ENCODE data around the gene PKD1.
"Not testable (repeated sequence)": the region's sequence is repeated elsewhere in the genome, so short reads cannot be mapped to it uniquely, and the experiment has no call there.

PKD1 gene

GRCh38 chr16:2107121-2107790 lies 28.4 kb downstream of the PKD1 start:
- not testable (repeated sequence) for DNase-seq (ENCODE audit: low spot score)

GRCh38 chr16:2106211-2106610 lies 29.5 kb downstream of the PKD1 start:
- not testable (repeated sequence) for DNase-seq (ENCODE audit: low spot score)

GRCh38 chr16:2105769-2106168 lies 29.9 kb downstream of the PKD1 start:
- DNase-seq (ENCODE audit: low spot score): not testable (repeated sequence)

GRCh38 chr16:2105291-2105690 lies 30.4 kb downstream of the PKD1 start:
- not testable (repeated sequence) for DNase-seq (ENCODE audit: low spot score)

- not testable (repeated sequence) for DNase-seq (ENCODE audit: low spot score)
Measured at GRCh38 chr16:2104464-2104863, 31.2 kb downstream of the PKD1 start.

GRCh38 chr16:2102471-2102870 lies 33.2 kb downstream of the PKD1 start:
- DNase-seq (ENCODE audit: low spot score): no peak

- not testable (repeated sequence) for DNase-seq (ENCODE audit: low spot score)
Measured at GRCh38 chr16:2101581-2101980, 34.1 kb downstream of the PKD1 start.

GRCh38 chr16:2097689-2098088 lies 38.0 kb downstream of the PKD1 start:
- not testable (repeated sequence) for DNase-seq (ENCODE audit: low spot score)

- no peak for DNase-seq (ENCODE audit: low spot score)
Measured at GRCh38 chr16:2096853-2097595, 38.7 kb downstream of the PKD1 start.

GRCh38 chr16:2095918-2096582 lies 39.6 kb downstream of the PKD1 start:
- DNase-seq (ENCODE audit: low spot score): no peak

- no peak for DNase-seq (ENCODE audit: low spot score)
Measured at GRCh38 chr16:2095315-2095853, 40.3 kb downstream of the PKD1 start.

- DNase-seq (ENCODE audit: low spot score): no peak
Measured at GRCh38 chr16:2093793-2094192, 41.9 kb downstream of the PKD1 start.

GRCh38 chr16:2092866-2093265 lies 42.8 kb downstream of the PKD1 start:
- DNase-seq (ENCODE audit: low spot score): no peak

GRCh38 chr16:2092256-2092620 lies 43.5 kb downstream of the PKD1 start:
- no peak for DNase-seq (ENCODE audit: low spot score)

GRCh38 chr16:2091547-2092255 lies 44.0 kb downstream of the PKD1 start:
- DNase-seq (ENCODE audit: low spot score): no peak

GRCh38 chr16:2090777-2091546 lies 44.7 kb downstream of the PKD1 start:
- no peak for DNase-seq (ENCODE audit: low spot score)

GRCh38 chr16:2090481-2090776 lies 45.3 kb downstream of the PKD1 start:
- no peak for DNase-seq (ENCODE audit: low spot score)

- DNase-seq (ENCODE audit: low spot score): no peak
Measured at GRCh38 chr16:2089706-2090480, 45.8 kb downstream of the PKD1 start.

- no peak for DNase-seq (ENCODE audit: low spot score)
Measured at GRCh38 chr16:2088759-2089358, 46.8 kb downstream of the PKD1 start.
